OCI-LY3 (cell line): Measurements from ENCODE around the gene ECE1.
"Not testable (repeated sequence)": the region's sequence is repeated elsewhere in the genome, so short reads cannot be mapped to it uniquely, and the experiment has no call there.

Experiments used
- H2AFZ ChIP-seq: fragments of 200-600, 300-600 bp; shearing (Covaris generic); 2 replicates; pipeline ENCODE4 v1.6.0; 2014; ENCODE audit warnings: antibody characterized with exemption, low read depth, low read length
- H3K27ac ChIP-seq: fragments of 200-600, 300-600 bp; sonication (generic); 2 replicates; pipeline ENCODE4 v1.5.1; 2014; ENCODE audit warnings: mild to moderate bottlenecking, low read length, moderate library complexity, mixed read lengths
- H3K27me3 ChIP-seq: fragments of 200-600, 300-600 bp; sonication (generic); 2 replicates; pipeline ENCODE4 v1.6.1; 2014; ENCODE audit warnings: low read depth, low read length, mixed read lengths
- H3K36me3 ChIP-seq: fragments of 200-600, 300-600 bp; sonication (generic); replicated peaks from 2 replicates; pipeline ENCODE3; 2014; ENCODE audit warnings: low read depth, low read length, mixed read lengths
- H3K4me1 ChIP-seq: fragments of 300-600, 200-600 bp; sonication (generic); 2 replicates; pipeline ENCODE4 v1.6.1; 2014; ENCODE audit warnings: low read length, mixed read lengths
- H3K4me2 ChIP-seq: fragments of 200-600, 300-600 bp; sonication (generic); 2 replicates; pipeline ENCODE4 v1.6.1; 2014; ENCODE audit warnings: low read length, mixed read lengths
- H3K4me3 ChIP-seq: fragments of 300-600, 200-600 bp; sonication (generic); 2 replicates; pipeline ENCODE4 v1.5.1; 2014; ENCODE audit warnings: antibody characterized with exemption, mild to moderate bottlenecking, low read length, moderate library complexity
- H3K79me2 ChIP-seq: fragments of 300-600, 200-600 bp; shearing (Covaris generic); 2 replicates; pipeline ENCODE4 v1.6.1; 2014; ENCODE audit warnings: mild to moderate bottlenecking, low read length, mixed read lengths
- H3K9ac ChIP-seq: fragments of 300-600, 200-600 bp; shearing (Covaris generic); 2 replicates; pipeline ENCODE4 v1.6.0; 2014; ENCODE audit warnings: mild to moderate bottlenecking, low read length, moderate library complexity
- H3K9me3 ChIP-seq: fragments of 200-600, 300-600 bp; shearing (Covaris generic); 2 replicates; pipeline ENCODE4 v1.6.1; 2014; ENCODE audit warnings: low read length, mixed read lengths; ENCODE audit not compliant: insufficient read depth
- H4K20me1 ChIP-seq: fragments of 200-600, 300-600 bp; sonication (generic); 2 replicates; pipeline ENCODE4 v1.6.1; 2016; ENCODE audit warnings: low read length, mixed read lengths; ENCODE audit not compliant: insufficient read depth
- EZH2phosphoT487 ChIP-seq: fragments of 200-600 bp; shearing (Covaris generic); IDR thresholded peaks from 2 replicates; pipeline ENCODE4 v1.6.1; 2018; ENCODE audit warnings: antibody characterized with exemption, mixed run types, low read depth
- TF ChIP-seq, protein P1 (sequence below): fragments of 200-600, 300-600 bp; sonication (generic); IDR thresholded peaks from 2 replicates; pipeline ENCODE4 v1.5.1; 2014; ENCODE audit warnings: antibody characterized with exemption, low read length, low read depth

The ECE1 gene

DNA sequence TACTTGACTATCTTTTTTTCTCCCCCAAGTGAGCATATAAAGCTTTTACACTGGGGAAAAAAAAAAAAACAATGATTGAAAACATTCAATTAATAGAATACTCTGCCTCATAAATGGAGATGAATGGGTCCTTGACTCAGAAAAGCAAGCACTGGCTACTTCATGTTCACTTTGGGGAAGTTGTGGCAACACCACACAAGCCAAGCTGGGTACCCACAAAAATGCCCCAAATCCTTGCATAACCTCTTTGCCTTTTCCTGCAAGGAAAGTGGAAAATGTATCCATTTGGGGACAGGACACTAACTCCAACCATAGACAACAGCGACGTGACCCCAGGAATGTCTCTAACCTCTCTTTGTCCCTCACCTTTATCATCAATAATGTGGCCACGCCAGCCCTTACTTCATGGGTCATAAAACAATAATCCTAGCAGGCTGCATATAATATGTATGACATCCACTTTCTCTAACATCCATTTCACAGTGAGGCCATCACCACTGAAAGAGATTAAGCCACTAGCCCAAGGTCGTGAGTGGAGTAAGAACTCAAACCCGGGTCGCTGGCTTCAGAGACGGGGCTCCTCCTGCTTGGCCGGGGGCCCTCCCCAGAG, 2.3 kb downstream of the ECE1 start:
- Histone ChIP-seq H3K27ac (peak overlapping the region; percentile 100), H3K9me3 (no peaks in the 10 kb centered on the region), H3K4me1 (peaks cover 62% of the 10 kb centered on the region), H4K20me1 (peaks cover 7% of the 10 kb centered on the region), H3K36me3 (peaks cover 35% of the 10 kb centered on the region), H3K27me3 (no peaks in the 10 kb centered on the region), H3K4me3 (peak overlapping the region; percentile 90), H3K79me2 (peaks cover 84% of the 10 kb centered on the region), H3K9ac (peak overlapping the region; percentile 96), H2AFZ (no peak overlapping the region), H3K4me2 (peak overlapping the region; percentile 99)
- TF ChIP-seq, protein P1, sequence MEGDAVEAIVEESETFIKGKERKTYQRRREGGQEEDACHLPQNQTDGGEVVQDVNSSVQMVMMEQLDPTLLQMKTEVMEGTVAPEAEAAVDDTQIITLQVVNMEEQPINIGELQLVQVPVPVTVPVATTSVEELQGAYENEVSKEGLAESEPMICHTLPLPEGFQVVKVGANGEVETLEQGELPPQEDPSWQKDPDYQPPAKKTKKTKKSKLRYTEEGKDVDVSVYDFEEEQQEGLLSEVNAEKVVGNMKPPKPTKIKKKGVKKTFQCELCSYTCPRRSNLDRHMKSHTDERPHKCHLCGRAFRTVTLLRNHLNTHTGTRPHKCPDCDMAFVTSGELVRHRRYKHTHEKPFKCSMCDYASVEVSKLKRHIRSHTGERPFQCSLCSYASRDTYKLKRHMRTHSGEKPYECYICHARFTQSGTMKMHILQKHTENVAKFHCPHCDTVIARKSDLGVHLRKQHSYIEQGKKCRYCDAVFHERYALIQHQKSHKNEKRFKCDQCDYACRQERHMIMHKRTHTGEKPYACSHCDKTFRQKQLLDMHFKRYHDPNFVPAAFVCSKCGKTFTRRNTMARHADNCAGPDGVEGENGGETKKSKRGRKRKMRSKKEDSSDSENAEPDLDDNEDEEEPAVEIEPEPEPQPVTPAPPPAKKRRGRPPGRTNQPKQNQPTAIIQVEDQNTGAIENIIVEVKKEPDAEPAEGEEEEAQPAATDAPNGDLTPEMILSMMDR: no peak
- no peak for TF ChIP-seq EZH2phosphoT487

DNA sequence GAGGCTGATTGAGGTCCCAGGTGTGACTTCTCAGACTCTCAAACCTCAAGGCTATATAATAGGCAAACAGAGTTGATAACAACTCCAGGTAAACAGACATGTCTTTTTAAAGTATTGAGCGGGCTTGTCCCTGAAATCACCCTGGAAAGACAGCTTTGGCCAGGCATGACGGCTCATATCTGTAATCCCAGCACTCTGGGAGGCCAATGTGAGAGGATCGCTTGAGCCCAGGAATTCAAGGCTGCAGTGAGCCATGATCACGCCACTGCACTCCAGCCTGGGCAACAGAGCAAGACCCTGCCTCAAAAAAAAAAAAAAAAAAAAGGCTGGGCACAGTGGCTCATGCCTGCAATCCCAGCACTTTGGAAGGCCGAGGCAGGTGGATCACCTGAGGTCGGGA, 4.9 kb downstream of the ECE1 start:
- Histone ChIP-seq H3K4me2 (peak overlapping the region; percentile 58), H3K79me2 (peaks cover 67% of the 10 kb centered on the region), H3K27ac (peak overlapping the region; percentile 61), H3K4me1 (peaks cover 41% of the 10 kb centered on the region), H3K36me3 (peaks cover 41% of the 10 kb centered on the region), H3K4me3 (peak overlapping the region; percentile 1; the same call in 1 of the 2 replicates), H3K9ac (peak overlapping the region; percentile 29; the same call in 1 of the 2 replicates)
- not testable (repeated sequence) for H3K9me3 ChIP-seq, H3K27me3 ChIP-seq, H2AFZ ChIP-seq, H4K20me1 ChIP-seq

DNA sequence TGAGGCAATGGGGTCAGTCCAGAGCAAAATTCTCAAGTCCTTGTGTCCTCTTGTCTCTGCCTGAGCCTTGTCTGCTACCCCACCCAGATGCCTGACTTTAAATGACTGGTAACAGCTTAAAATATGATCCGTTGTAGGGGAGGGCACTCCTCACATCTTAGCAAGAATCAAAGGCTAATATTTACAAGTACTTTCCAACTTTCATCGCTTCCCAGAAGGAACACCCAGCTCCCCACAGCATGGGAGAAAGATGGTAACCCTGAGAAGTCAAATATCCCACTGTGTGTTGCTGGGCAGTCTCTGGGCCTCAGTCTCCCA, 5.2 kb downstream of the ECE1 start:
- Histone ChIP-seq H3K27ac (peak overlapping the region; percentile 61), H3K4me1 (peaks cover 41% of the 10 kb centered on the region), H3K9ac (peak overlapping the region; percentile 29; the same call in 1 of the 2 replicates), H3K4me3 (peak overlapping the region; percentile 1; the same call in 1 of the 2 replicates), H3K9me3 (no peaks in the 10 kb centered on the region), H2AFZ (no peak overlapping the region), H3K27me3 (no peaks in the 10 kb centered on the region), H3K79me2 (peaks cover 65% of the 10 kb centered on the region), H3K36me3 (peaks cover 41% of the 10 kb centered on the region), H3K4me2 (peak overlapping the region; percentile 58), H4K20me1 (peaks cover 7% of the 10 kb centered on the region)
- TF ChIP-seq, protein P1: no peak
- TF ChIP-seq EZH2phosphoT487: no peak

DNA sequence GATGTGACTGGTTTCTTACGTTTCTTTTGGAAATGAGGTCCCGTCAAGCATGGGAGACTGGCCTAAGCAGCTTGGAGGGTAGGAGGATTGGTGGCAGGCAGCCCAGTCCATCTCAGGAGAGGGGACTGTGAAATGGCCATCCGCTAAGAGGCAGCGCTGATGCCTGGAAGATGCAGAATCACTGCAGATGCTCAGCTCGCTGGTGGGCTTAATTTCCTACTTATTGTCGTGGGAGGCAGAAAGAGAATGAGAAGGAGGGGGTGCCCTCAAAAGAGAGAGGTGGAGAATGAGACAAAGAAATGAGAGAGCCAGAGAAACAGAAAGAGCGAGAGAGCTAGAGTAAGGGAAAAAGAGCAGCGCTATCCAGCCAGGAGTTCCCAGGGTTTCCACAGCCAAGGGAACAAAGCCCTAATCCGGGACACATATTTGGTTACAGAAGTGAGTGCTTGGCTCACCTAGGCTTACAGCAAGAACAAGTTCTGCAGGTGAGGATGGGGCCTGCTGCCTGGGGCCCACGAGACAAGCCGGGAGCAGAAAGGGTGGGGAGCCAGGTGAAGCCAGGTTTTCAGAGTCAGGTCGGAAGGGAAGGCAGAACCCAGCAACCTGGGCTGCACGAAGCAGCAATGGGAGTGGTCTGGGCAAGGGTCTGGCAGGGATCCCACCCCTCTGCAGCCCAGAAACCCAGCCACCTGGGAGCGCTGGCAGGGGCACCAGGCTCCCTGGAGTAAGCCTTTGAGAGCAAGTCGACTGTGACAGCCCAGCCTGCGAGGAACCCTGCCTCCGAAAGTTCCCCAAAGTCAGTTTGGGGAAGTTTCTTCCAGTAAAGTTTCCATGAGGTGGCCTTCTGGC, 5.8 kb downstream of the ECE1 start:
- peak overlapping the region; percentile 1; the same call in 1 of the 2 replicates for H3K4me3 ChIP-seq
- no peaks in the 10 kb centered on the region for H3K9me3 ChIP-seq
- peak overlapping the region; percentile 29; the same call in 1 of the 2 replicates for H3K9ac ChIP-seq
- H3K4me2 ChIP-seq: peak overlapping the region; percentile 58
- peaks cover 60% of the 10 kb centered on the region for H3K79me2 ChIP-seq
- peaks cover 45% of the 10 kb centered on the region for H3K36me3 ChIP-seq
- H3K4me1 ChIP-seq: peaks cover 41% of the 10 kb centered on the region
- no peak overlapping the region for H2AFZ ChIP-seq
- TF ChIP-seq EZH2phosphoT487: no peak
- TF ChIP-seq, protein P1: no peak
- H3K27me3 ChIP-seq: no peaks in the 10 kb centered on the region
- H4K20me1 ChIP-seq: peaks cover 7% of the 10 kb centered on the region
- peak overlapping the region; percentile 61 for H3K27ac ChIP-seq
